K562 (cell line): ENCODE measurements around the gene TGFA.
"Not testable (repeated sequence)": the region's sequence is repeated elsewhere in the genome, so short reads cannot be mapped to it uniquely, and the experiment has no call there.

Experiments used
- EP300 ChIP-seq: IDR thresholded peaks from 2 replicates; pipeline ENCODE4 v1.6.1; 2012; ENCODE audit warnings: low read length, improper control_type of control experiment
- JUN ChIP-seq, 2 experiments: sonication (generic) in 1 of 2; formaldehyde crosslinking in 1 of 2; IDR thresholded peaks; 2 replicates each; pipeline versions ENCODE4 v1.6.1 to v1.8.0; 2012 to 2022; ENCODE audit warnings: borderline replicate concordance in 2 of 2, mild to moderate bottlenecking in 2 of 2, improper control_type of control experiment in 1 of 2, low read depth in 1 of 2, low read length in 1 of 2, missing genetic modification reagents in 1 of 2
- RB1 ChIP-seq: fragments of 450-650 bp; IDR thresholded peaks from 2 replicates; pipeline ENCODE4 v1.6.1; 2017; ENCODE audit warnings: low read depth, mild to moderate bottlenecking
- RBM15 ChIP-seq: fragments of 200-400 bp; formaldehyde crosslinking; IDR thresholded peaks from 2 replicates; pipeline ENCODE4 v1.6.1; 2018; ENCODE audit warnings: mild to moderate bottlenecking, low read length, moderate library complexity; ENCODE audit not compliant: insufficient read depth
- SAP30 ChIP-seq: fragments of 200-600 bp; sonication (generic); IDR thresholded peaks from 2 replicates; pipeline ENCODE4 v1.6.1; 2012; ENCODE audit warnings: borderline replicate concordance, low read depth, mild to moderate bottlenecking, moderate library complexity, low read length, control low read depth, inconsistent platforms; ENCODE audit not compliant: insufficient read depth, poor library complexity, severe bottlenecking
- ZNF324 ChIP-seq: fragments of 250-450 bp; sonication (Bioruptor Pico); IDR thresholded peaks from 2 replicates; pipeline ENCODE4 v1.4.0; 2020; ENCODE audit warnings: mild to moderate bottlenecking
- TF ChIP-seq, protein P1 (sequence below), 2 experiments: IDR thresholded peaks in 1 of 2; conservative IDR thresholded peaks in 1 of 2; 2 replicates each; pipeline ENCODE4 v1.6.1; 2016; ENCODE audit warnings: low read depth in 2 of 2, mild to moderate bottlenecking in 1 of 2, missing compliant biosample characterization in 1 of 2, missing genetic modification characterization in 1 of 2, moderate library complexity in 1 of 2

DNA sequence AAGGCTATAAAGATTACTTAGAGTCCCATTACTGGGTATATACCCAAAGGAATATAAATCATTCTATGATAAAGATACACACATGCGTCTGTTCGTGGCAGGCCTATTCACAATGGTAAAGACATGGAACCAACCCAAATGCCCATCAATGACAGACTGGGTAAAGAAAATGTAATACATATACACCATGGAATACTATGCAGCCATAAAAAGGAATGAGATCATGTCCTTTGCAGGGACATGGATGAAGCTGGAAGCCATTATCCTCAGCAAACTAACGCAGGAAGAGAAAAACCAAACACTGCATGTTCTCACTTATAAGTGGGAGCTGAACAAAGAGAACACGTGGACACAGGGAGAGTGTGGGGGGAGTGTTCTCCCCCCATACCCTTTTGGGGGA is 87.0 kb downstream of the TGFA start:
- not testable (repeated sequence) for TF ChIP-seq JUN (IDR thresholded peaks at IDR 0.05; ENCODE audit: borderline replicate concordance, low read depth, low read length); JUN (CRISPR knock-in tag; IDR thresholded peaks at IDR 0.05; ENCODE audit: borderline replicate concordance); RBM15; ZNF324 (CRISPR knock-in tag); EP300; RB1; SAP30
- TF ChIP-seq, protein P1, sequence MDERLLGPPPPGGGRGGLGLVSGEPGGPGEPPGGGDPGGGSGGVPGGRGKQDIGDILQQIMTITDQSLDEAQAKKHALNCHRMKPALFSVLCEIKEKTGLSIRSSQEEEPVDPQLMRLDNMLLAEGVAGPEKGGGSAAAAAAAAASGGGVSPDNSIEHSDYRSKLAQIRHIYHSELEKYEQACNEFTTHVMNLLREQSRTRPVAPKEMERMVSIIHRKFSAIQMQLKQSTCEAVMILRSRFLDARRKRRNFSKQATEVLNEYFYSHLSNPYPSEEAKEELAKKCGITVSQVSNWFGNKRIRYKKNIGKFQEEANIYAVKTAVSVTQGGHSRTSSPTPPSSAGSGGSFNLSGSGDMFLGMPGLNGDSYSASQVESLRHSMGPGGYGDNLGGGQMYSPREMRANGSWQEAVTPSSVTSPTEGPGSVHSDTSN (CRISPR knock-in tag; IDR thresholded peaks at IDR 0.05; ENCODE audit: low read depth), result not testable (repeated sequence)
- TF ChIP-seq, protein P1 (tag; conservative IDR thresholded peaks at IDR 0.05; ENCODE audit: low read depth), result not testable (repeated sequence)
